HEK293 (cell line): ENCODE data around the gene TRIAP1.

Experiments used
- CTCF ChIA-PET: fragments of 350-600 bp; formaldehyde crosslinking; extraction: SDS; loops from one replicate; lab custom pipeline; 2021; ENCODE audit warnings: antibody characterized with exemption; lab: Yijun Ruan, JAX
- POLR2A ChIA-PET: fragments of 300-600 bp; formaldehyde crosslinking; extraction: SDS; loops from one replicate; lab custom pipeline; 2020; ENCODE audit warnings: antibody characterized with exemption, inconsistent platforms; lab: Yijun Ruan, JAX
- H3K27ac ChIP-seq: fragments of 200-500 bp; sonication (Bioruptor generic); 2 replicates; pipeline ENCODE4 v1.5.1; 2014; ENCODE audit warnings: low read depth, low read length, control low read depth, inconsistent platforms; ENCODE audit errors: extremely low read depth
- H3K36me3 ChIP-seq, 2 experiments: fragments of 200-500 bp in 1 of 2; sonication (Bioruptor generic) in 1 of 2; 1 replicate in 1 of 2; 2 replicates in 1 of 2; pipeline ENCODE4 v1.5.1; 2014 to 2017; ENCODE audit warnings: inconsistent platforms in 2 of 2, low read length in 2 of 2; ENCODE audit not compliant: control insufficient read depth in 2 of 2, insufficient read depth in 1 of 2
- H3K4me1 ChIP-seq: fragments of 200-500 bp; sonication (Bioruptor generic); 2 replicates; pipeline ENCODE4 v1.5.1; 2014; ENCODE audit warnings: mild to moderate bottlenecking, low read length, inconsistent platforms; ENCODE audit not compliant: control insufficient read depth, insufficient read depth
- H3K4me3 ChIP-seq: 2 replicates; pipeline ENCODE4 v1.5.1; 2011; ENCODE audit warnings: low read depth, mild to moderate bottlenecking, control low read depth, low read length, moderate library complexity
- H3K9me3 ChIP-seq: fragments of 200-500 bp; sonication (Bioruptor generic); 2 replicates; pipeline ENCODE4 v1.5.1; 2014; ENCODE audit warnings: low read depth, low read length, inconsistent platforms; ENCODE audit not compliant: control insufficient read depth, insufficient read depth
- BCL11B ChIP-seq: fragments of 450-650 bp; formaldehyde crosslinking; IDR thresholded peaks from 2 replicates; pipeline ENCODE4 v1.5.1; 2016; ENCODE audit warnings: low read depth, missing biosample characterization, missing genetic modification characterization
- EGR2 ChIP-seq: fragments of 450-650 bp; formaldehyde crosslinking; IDR thresholded peaks from 2 replicates; pipeline ENCODE4 v1.5.1; 2016; ENCODE audit warnings: low read depth, missing biosample characterization, missing genetic modification characterization
- GLIS1 ChIP-seq: fragments of 450-650 bp; formaldehyde crosslinking; IDR thresholded peaks from 2 replicates; pipeline ENCODE4 v1.5.1; 2016; ENCODE audit warnings: missing biosample characterization, missing genetic modification characterization
- KLF1 ChIP-seq: fragments of 450-650 bp; formaldehyde crosslinking; IDR thresholded peaks from 2 replicates; pipeline ENCODE4 v1.5.1; 2016; ENCODE audit warnings: missing biosample characterization, missing genetic modification characterization
- KLF7 ChIP-seq: fragments of 450-650 bp; formaldehyde crosslinking; IDR thresholded peaks from 2 replicates; pipeline ENCODE4 v1.5.1; 2016; ENCODE audit warnings: missing biosample characterization, missing genetic modification characterization, borderline replicate concordance
- MYNN ChIP-seq: fragments of 450-650 bp; formaldehyde crosslinking; IDR thresholded peaks from 2 replicates; pipeline ENCODE4 v1.5.1; 2016; ENCODE audit warnings: missing biosample characterization, missing genetic modification characterization, borderline replicate concordance
- OVOL3 ChIP-seq: fragments of 450-650 bp; formaldehyde crosslinking; IDR thresholded peaks from 2 replicates; pipeline ENCODE4 v1.5.1; 2016; ENCODE audit warnings: missing biosample characterization, missing genetic modification characterization
- SP7 ChIP-seq: fragments of 450-650 bp; formaldehyde crosslinking; IDR thresholded peaks from 2 replicates; pipeline ENCODE4 v1.5.1; 2016; ENCODE audit warnings: missing biosample characterization, missing genetic modification characterization
- ZBTB20 ChIP-seq: fragments of 450-650 bp; formaldehyde crosslinking; IDR thresholded peaks from 2 replicates; pipeline ENCODE4 v1.5.1; 2016; ENCODE audit warnings: missing biosample characterization, missing genetic modification characterization
- ZFHX2 ChIP-seq: fragments of 450-650 bp; formaldehyde crosslinking; conservative IDR thresholded peaks from 2 replicates; pipeline ENCODE4 v1.5.1; 2016; ENCODE audit warnings: missing biosample characterization, missing genetic modification characterization
- ZFP3 ChIP-seq: fragments of 450-650 bp; formaldehyde crosslinking; IDR thresholded peaks from 2 replicates; pipeline ENCODE4 v1.5.1; 2016; ENCODE audit warnings: low read depth, missing biosample characterization, missing genetic modification characterization
- ZFP41 ChIP-seq: fragments of 450-650 bp; formaldehyde crosslinking; IDR thresholded peaks from 2 replicates; pipeline ENCODE4 v1.5.1; 2016; ENCODE audit warnings: missing biosample characterization, missing genetic modification characterization, borderline replicate concordance
- ZNF140 ChIP-seq: fragments of 450-650 bp; formaldehyde crosslinking; IDR thresholded peaks from 2 replicates; pipeline ENCODE4 v1.5.1; 2016; ENCODE audit warnings: missing biosample characterization, missing genetic modification characterization
- ZNF19 ChIP-seq: fragments of 450-650 bp; formaldehyde crosslinking; IDR thresholded peaks from 2 replicates; pipeline ENCODE4; 2016; ENCODE audit warnings: missing biosample characterization, missing genetic modification characterization, low read depth
- ZNF239 ChIP-seq: fragments of 450-650 bp; formaldehyde crosslinking; IDR thresholded peaks from 2 replicates; pipeline ENCODE4 v1.5.1; 2016; ENCODE audit warnings: missing biosample characterization, missing genetic modification characterization
- ZNF324 ChIP-seq: fragments of 450-650 bp; formaldehyde crosslinking; IDR thresholded peaks from 2 replicates; pipeline ENCODE4 v1.5.1; 2016; ENCODE audit warnings: missing biosample characterization, missing genetic modification characterization
- ZNF544 ChIP-seq: fragments of 450-650 bp; formaldehyde crosslinking; IDR thresholded peaks from 2 replicates; pipeline ENCODE4 v1.5.0; 2017; ENCODE audit warnings: missing biosample characterization, missing genetic modification characterization
- ZNF548 ChIP-seq: fragments of 450-650 bp; formaldehyde crosslinking; IDR thresholded peaks from 2 replicates; pipeline ENCODE4 v1.5.1; 2016; ENCODE audit warnings: missing biosample characterization, missing genetic modification characterization
- ZNF571 ChIP-seq: fragments of 450-650 bp; formaldehyde crosslinking; IDR thresholded peaks from 2 replicates; pipeline ENCODE4 v1.5.0; 2017; ENCODE audit warnings: missing biosample characterization, missing genetic modification characterization
- ZNF621 ChIP-seq: fragments of 450-650 bp; formaldehyde crosslinking; IDR thresholded peaks from 2 replicates; pipeline ENCODE4 v1.5.1; 2017; ENCODE audit warnings: missing biosample characterization, missing genetic modification characterization
- ZNF658 ChIP-seq: fragments of 450-650 bp; formaldehyde crosslinking; IDR thresholded peaks from 2 replicates; pipeline ENCODE4; 2016; ENCODE audit warnings: missing biosample characterization, missing genetic modification characterization
- ZNF664 ChIP-seq: fragments of 450-650 bp; formaldehyde crosslinking; IDR thresholded peaks from 2 replicates; pipeline ENCODE4 v1.5.1; 2016; ENCODE audit warnings: missing biosample characterization, missing genetic modification characterization
- ZNF785 ChIP-seq: fragments of 450-650 bp; formaldehyde crosslinking; IDR thresholded peaks from 2 replicates; pipeline ENCODE4 v1.5.1; 2016; ENCODE audit warnings: missing biosample characterization, missing genetic modification characterization
- TF ChIP-seq, protein P1 (sequence below): fragments of 450-650 bp; formaldehyde crosslinking; IDR thresholded peaks from 2 replicates; pipeline ENCODE4 v1.5.1; 2016; ENCODE audit warnings: missing biosample characterization, missing genetic modification characterization
- TF ChIP-seq, protein P2 (sequence below): fragments of 450-650 bp; formaldehyde crosslinking; IDR thresholded peaks from 2 replicates; pipeline ENCODE4 v1.5.1; 2016; ENCODE audit warnings: missing biosample characterization, missing genetic modification characterization
- TF ChIP-seq, protein P3 (sequence below): fragments of 450-650 bp; formaldehyde crosslinking; IDR thresholded peaks from 2 replicates; pipeline ENCODE4 v1.5.1; 2016; ENCODE audit warnings: missing biosample characterization, missing genetic modification characterization

Gene TRIAP1

DNA sequence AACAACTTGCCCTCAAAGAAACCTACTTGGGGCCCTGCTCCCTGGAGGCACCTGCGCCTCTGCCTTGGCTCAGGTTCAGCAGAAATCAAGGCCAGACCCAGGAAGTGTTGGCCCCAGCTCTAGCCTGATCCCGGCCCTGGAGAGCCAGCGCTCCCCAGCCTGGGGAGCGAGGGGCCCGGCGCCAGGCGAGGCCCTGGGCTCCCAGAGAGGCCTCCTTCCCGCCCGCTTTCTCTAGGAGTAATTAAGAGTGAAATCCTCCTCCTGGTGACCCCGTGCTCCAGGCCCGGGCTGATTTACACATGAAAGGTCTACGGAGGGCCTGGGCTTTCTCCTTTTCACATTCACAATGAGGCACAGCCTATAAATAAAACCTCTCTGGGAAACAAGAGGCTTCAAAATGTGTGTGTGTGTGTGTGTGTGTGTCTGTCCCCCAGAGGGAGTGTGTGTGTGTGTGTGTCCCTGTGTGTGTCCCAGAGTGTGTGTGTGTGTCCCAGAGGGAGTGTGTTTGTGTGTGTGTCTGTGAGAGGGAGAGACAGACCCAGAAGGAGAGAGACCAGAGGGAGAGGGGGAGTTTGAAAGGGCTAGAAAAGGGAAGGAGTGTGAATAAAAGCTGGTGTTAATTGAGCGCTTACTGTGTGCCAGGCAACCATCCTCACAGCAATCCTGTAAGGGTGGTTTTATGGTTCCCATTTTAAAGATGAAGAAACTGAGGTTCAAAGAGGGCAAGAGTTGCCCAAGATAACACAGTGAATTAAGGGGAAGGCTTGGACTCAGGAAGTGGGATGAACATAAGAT lies 32.1 kb downstream of the TRIAP1 start (continued):
- TF ChIP-seq ZNF664 (tag by site-specific recombination) (peak; percentile 96), ZFHX2 (tag by site-specific recombination) (no peak), KLF7 (tag by site-specific recombination) (peak; percentile 20; the same call in 1 of the 2 replicates), ZNF19 (tag by site-specific recombination) (no peak), ZNF785 (0 out of 2 replicates have a peak, but pooled peaks have one; percentile 13), MYNN (no peak)
- TF ChIP-seq, protein P1, sequence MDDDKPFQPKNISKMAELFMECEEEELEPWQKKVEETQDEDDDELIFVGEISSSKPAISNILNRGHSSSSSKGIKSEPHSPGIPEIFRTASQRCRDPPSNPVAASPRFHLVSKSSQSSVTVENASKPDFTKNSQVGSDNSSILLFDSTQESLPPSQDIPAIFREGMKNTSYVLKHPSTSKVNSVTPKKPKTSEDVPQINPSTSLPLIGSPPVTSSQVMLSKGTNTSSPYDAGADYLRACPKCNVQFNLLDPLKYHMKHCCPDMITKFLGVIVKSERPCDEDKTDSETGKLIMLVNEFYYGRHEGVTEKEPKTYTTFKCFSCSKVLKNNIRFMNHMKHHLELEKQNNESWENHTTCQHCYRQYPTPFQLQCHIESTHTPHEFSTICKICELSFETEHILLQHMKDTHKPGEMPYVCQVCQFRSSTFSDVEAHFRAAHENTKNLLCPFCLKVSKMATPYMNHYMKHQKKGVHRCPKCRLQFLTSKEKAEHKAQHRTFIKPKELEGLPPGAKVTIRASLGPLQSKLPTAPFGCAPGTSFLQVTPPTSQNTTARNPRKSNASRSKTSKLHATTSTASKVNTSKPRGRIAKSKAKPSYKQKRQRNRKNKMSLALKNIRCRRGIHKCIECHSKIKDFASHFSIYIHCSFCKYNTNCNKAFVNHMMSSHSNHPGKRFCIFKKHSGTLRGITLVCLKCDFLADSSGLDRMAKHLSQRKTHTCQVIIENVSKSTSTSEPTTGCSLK (tag by site-specific recombination), result no peak
- TF ChIP-seq, protein P2, sequence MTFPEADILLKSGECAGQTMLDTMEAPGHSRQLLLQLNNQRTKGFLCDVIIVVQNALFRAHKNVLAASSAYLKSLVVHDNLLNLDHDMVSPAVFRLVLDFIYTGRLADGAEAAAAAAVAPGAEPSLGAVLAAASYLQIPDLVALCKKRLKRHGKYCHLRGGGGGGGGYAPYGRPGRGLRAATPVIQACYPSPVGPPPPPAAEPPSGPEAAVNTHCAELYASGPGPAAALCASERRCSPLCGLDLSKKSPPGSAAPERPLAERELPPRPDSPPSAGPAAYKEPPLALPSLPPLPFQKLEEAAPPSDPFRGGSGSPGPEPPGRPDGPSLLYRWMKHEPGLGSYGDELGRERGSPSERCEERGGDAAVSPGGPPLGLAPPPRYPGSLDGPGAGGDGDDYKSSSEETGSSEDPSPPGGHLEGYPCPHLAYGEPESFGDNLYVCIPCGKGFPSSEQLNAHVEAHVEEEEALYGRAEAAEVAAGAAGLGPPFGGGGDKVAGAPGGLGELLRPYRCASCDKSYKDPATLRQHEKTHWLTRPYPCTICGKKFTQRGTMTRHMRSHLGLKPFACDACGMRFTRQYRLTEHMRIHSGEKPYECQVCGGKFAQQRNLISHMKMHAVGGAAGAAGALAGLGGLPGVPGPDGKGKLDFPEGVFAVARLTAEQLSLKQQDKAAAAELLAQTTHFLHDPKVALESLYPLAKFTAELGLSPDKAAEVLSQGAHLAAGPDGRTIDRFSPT, result no peak

DNA sequence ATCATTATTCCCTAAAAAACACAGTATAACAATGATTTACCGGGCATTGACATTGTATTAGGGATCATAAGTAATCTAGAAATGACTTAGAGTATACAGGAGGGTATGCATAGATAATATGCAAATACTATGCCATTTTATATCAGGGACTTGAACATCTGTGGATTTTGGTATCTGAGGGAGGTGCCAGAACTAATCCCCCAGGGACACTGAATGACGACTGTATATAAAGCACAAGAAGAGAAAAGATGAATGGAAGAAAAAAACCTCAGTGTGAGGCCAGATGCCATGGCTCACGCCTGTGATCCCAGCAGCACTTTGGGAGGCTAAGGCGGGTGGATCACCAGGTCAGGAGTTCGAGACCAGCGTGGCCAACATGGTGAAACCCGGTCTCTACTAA lies 33.8 kb downstream of the TRIAP1 start:
- H3K9me3 ChIP-seq, result no peaks in the 10 kb centered on the region
- no peak overlapping the region for H3K4me3 ChIP-seq
- H3K4me1 ChIP-seq, result 0 out of 2 replicates have a peak, but pooled peaks cover 3% of the 10 kb centered on the region
- H3K36me3 ChIP-seq, result no peaks in the 10 kb centered on the region
- POLR2A ChIA-PET, result no interaction called here
- CTCF ChIA-PET, result interaction anchor here (1.6 kb wide), 1 partner anchor 9 kb away, joined by 5 read pairs; no protein-coding TSS in a partner anchor
- TF ChIP-seq ZBTB20 (tag by site-specific recombination), result 0 out of 2 replicates have a peak, but pooled peaks have one; percentile 2
- TF ChIP-seq GLIS1 (tag by site-specific recombination), result 0 out of 2 replicates have a peak, but pooled peaks have one; percentile 8
- TF ChIP-seq EGR2 (tag by site-specific recombination), result no peak
- no peak overlapping the region for H3K27ac ChIP-seq

DNA sequence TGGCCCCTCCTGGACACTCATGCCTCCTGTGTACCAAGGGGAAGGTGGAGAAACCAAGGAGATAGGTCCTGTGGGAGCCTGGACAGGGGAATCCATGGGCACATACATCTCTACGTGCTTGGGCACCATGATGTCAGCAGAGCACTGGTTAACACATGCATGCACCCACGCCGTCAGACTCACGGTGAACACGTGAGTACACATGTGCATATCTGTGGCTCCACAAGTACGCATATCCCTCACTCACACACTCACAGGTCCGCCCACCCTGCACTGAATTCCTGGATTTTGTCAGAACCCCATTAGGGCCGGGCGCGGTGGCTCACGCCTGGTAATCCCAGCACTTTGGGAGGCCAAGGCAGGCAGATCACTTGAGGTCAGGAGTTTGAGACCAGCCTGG lies 37.4 kb downstream of the TRIAP1 start:
- TF ChIP-seq KLF1 (no peak), ZFP41 (tag by site-specific recombination) (no peak), ZNF544 (tag by site-specific recombination) (no peak), BCL11B (tag by site-specific recombination) (no peak), ZNF658 (tag by site-specific recombination) (no peak), ZNF571 (tag by site-specific recombination) (no peak), ZBTB20 (tag by site-specific recombination) (no peak), ZNF324 (no peak), ZNF239 (tag by site-specific recombination) (no peak), ZNF140 (tag by site-specific recombination) (no peak), SP7 (tag by site-specific recombination) (no peak), ZNF548 (no peak), OVOL3 (no peak), ZFP3 (no peak), ZNF621 (tag by site-specific recombination) (no peak)
- TF ChIP-seq, protein P3, sequence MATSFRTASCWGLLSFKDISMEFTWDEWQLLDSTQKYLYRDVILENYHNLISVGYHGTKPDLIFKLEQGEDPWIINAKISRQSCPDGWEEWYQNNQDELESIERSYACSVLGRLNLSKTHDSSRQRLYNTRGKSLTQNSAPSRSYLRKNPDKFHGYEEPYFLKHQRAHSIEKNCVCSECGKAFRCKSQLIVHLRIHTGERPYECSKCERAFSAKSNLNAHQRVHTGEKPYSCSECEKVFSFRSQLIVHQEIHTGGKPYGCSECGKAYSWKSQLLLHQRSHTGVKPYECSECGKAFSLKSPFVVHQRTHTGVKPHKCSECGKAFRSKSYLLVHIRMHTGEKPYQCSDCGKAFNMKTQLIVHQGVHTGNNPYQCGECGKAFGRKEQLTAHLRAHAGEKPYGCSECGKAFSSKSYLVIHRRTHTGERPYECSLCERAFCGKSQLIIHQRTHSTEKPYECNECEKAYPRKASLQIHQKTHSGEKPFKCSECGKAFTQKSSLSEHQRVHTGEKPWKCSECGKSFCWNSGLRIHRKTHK (tag by site-specific recombination), result no peak
- H3K9me3 ChIP-seq, result no peaks in the 10 kb centered on the region
- H3K4me1 ChIP-seq, result 0 out of 2 replicates have a peak, but pooled peaks cover 1% of the 10 kb centered on the region
- ChIA-PET POLR2A (no interaction called here), CTCF (interaction anchor here (0.7 to 2.5 kb wide), 2 partner anchors 42 to 106 kb away, joined by 3 to 8 read pairs; partner anchors contain the start of gene SIRT4)
- H3K27ac ChIP-seq, result no peak overlapping the region
- no peaks in the 10 kb centered on the region for H3K36me3 ChIP-seq
- no peak overlapping the region for H3K4me3 ChIP-seq
